HUES64 (cell line): ENCODE results near the gene FRMPD4. TPM values are rescaled to one million over a fixed set of nuclear protein-coding genes. Genes with fewer than 3 reads are reported as not detected.

Experiments used
- H3K27ac ChIP-seq: 2 replicates; pipeline ENCODE4 v1.7.0; 2013; ENCODE audit warnings: low read depth, low read length, inconsistent platforms
- H3K27me3 ChIP-seq: 2 replicates; pipeline ENCODE4 v1.6.1; 2013; ENCODE audit warnings: mild to moderate bottlenecking, low read length; ENCODE audit not compliant: insufficient read depth
- H3K36me3 ChIP-seq: 2 replicates; pipeline ENCODE4 v1.6.1; 2013; ENCODE audit warnings: mild to moderate bottlenecking, low read length; ENCODE audit not compliant: insufficient read depth
- H3K4me1 ChIP-seq: 2 replicates; pipeline ENCODE4 v1.6.1; 2013; ENCODE audit warnings: mild to moderate bottlenecking, low read length, moderate library complexity; ENCODE audit not compliant: insufficient read depth
- H3K4me3 ChIP-seq: 2 replicates; pipeline ENCODE4 v1.5.1; 2013; ENCODE audit warnings: mild to moderate bottlenecking, low read length, moderate library complexity
- H3K9ac ChIP-seq: 2 replicates; pipeline ENCODE4 v1.6.1; 2013; ENCODE audit warnings: mild to moderate bottlenecking, low read depth, low read length
- H3K9me3 ChIP-seq: 2 replicates; pipeline ENCODE4 v1.6.1; 2013; ENCODE audit warnings: low read depth, low read length; ENCODE audit not compliant: insufficient read depth
- WGBS: fragments of 150-250, 120-280 bp; methylation state at CpG from one replicate; pipeline ENCODE4 v1.1.7; 2013; ENCODE audit warnings: missing lambda C conversion rate; 5-methylcytosine and 5-hydroxymethylcytosine counted together
- polyA plus RNA-seq, 2 experiments: library from polyadenylated mRNA; stranded (reverse); fragments of 50-300 nt; gene quantifications; one replicate each; pipeline ENCODE4 v1.2.3, GENCODE V29; 2013

Gene FRMPD4
- 0.30 TPM for polyA plus RNA-seq (2013, experiment 1 of 2)
- polyA plus RNA-seq (2013, experiment 2 of 2), result 0.38 TPM

DNA sequence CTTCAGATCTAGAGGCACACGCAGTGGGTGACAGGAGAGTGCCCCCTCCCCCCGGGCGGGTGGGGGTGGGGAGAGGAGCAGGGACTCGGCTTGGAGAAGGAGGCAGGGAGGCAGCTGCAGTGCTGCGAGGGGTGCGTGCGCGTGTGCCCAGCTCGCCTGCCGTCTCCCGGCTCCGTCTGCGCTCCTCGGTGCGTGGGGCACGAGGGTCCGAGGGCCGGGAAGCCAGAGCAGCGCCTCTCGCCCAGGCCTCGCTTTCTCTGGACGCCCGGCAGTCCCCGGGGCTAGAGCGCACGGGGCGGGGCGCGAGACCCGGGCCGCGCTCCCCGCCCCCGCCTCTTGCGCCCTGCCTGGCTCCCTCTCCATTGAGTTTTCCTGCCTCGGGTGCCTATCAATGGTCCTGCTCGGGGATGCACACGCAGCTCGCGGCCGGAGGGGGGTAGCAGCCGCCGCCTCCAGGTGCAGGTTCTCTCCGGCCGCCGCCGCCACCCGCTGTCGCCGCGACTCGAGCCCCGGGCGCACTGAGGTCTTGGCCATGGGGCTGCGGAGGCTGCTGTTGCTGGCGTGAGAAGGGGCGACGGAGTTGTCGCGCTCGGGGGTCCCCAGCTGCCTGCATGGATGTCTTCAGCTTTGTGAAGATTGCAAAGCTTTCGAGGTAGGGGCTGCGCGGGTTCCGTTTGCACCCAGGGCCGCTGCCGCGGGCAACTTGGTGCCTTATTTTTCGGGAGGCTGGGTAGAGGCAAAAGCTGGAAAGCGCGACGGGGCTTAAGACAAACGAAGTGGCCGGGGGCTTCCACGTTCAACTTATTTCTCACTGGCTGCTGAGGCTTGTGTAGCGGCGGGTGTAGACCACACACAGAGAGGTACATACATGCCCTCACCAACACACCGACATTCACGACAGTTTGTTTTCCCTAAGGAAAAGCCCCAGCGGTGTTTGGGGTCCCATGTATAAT is at the start of gene FRMPD4:
Gene FRMPD4 (plus strand): TSS at position 113 of the 953 bp plus-strand sequence. CDS start 499 bp downstream, at position 612.
- H3K4me3 ChIP-seq, result peak within 1 kb of the TSS; percentile 71
- H3K27ac ChIP-seq, result no peak within 1 kb of the TSS
- H3K27me3 ChIP-seq, result peaks cover 42% of the 10 kb centered on the region
- H3K36me3 ChIP-seq, result no peaks in the 10 kb centered on the region
- H3K4me1 ChIP-seq, result no peaks in the 10 kb centered on the region
- no peaks in the 10 kb centered on the region for H3K9me3 ChIP-seq
- WGBS, result 1% methylated on average over 79 of the region's 80 CpGs
- H3K9ac ChIP-seq, result no peak within 1 kb of the TSS

DNA sequence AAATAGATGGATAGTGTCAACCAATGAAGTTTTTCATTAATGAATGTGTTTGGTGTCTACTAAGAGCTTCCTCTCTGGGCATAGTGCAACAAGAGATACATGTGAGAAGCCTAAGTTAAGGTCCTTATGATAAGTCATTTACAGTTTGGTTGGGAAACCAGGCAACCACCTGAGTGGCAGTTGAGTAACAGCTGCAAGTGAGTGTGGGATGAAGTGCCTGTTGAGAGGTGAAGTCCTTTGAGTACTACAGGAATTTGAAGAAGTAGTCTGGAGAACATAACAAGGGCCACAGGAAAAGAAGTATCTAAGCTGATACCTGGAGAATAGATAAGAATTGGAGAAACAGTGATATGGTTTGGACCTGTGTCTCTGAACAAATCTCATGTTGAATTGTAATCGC is 48.5 kb upstream of the FRMPD4 start:
- Histone ChIP-seq H3K4me1 (no peaks in the 10 kb centered on the region), H3K9ac (no peak overlapping the region), H3K4me3 (no peak overlapping the region), H3K27me3 (no peaks in the 10 kb centered on the region), H3K36me3 (no peaks in the 10 kb centered on the region), H3K9me3 (no peaks in the 10 kb centered on the region), H3K27ac (no peak overlapping the region)
- WGBS, result 100% methylated on average over 1 of the region's 1 CpG

DNA sequence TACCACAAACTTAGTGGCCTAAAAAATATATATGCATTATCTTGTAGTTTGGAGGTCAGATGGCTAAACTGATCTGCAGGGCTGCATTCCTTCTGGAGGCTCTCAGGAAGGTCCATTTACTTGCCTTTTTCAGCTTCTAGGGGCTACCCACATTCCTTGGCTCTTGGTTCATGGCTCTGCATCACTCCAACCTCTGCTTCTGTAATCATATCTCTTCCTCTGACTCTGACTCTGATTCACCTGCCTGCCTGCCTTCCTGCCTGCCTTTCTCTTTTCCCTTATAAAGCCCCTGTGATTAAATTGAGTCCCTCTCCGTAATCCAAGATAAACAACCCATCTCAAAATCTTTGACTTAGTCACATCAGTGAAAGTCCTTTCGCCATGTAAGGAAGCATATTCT is 25.0 kb upstream of the FRMPD4 start:
- H3K27ac ChIP-seq, result no peak overlapping the region
- no peaks in the 10 kb centered on the region for H3K36me3 ChIP-seq
- 93% methylated on average over 2 of the region's 2 CpGs for WGBS
- no peaks in the 10 kb centered on the region for H3K9me3 ChIP-seq
- no peak overlapping the region for H3K9ac ChIP-seq
- H3K4me3 ChIP-seq, result no peak overlapping the region
- no peaks in the 10 kb centered on the region for H3K4me1 ChIP-seq
- no peaks in the 10 kb centered on the region for H3K27me3 ChIP-seq

DNA sequence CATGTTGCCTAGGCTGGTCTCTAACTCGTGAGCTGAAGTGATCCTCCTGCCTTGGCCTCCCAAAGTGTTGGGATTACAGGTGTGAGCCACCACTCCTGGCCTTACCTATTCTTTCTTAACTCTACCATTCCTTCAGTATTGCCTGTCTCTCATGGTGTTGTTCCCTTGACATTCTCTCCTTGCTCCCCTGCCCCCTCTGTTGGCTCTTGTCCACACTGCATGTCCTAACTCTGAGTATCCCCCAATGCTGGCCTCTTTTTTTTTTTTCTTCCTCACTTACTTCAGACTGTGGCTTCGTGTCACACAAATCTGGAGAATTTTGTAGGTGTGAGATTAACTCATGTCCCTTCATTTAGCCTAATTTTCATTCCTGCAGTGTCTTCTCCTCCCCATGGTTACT is 22.9 kb upstream of the FRMPD4 start:
- H3K27me3 ChIP-seq, result no peaks in the 10 kb centered on the region
- no peak overlapping the region for H3K27ac ChIP-seq
- no peaks in the 10 kb centered on the region for H3K36me3 ChIP-seq
- H3K9me3 ChIP-seq, result no peaks in the 10 kb centered on the region
- 60% methylated on average over 1 of the region's 2 CpGs for WGBS
- H3K4me3 ChIP-seq, result no peak overlapping the region
- H3K9ac ChIP-seq, result no peak overlapping the region
- H3K4me1 ChIP-seq, result no peaks in the 10 kb centered on the region

DNA sequence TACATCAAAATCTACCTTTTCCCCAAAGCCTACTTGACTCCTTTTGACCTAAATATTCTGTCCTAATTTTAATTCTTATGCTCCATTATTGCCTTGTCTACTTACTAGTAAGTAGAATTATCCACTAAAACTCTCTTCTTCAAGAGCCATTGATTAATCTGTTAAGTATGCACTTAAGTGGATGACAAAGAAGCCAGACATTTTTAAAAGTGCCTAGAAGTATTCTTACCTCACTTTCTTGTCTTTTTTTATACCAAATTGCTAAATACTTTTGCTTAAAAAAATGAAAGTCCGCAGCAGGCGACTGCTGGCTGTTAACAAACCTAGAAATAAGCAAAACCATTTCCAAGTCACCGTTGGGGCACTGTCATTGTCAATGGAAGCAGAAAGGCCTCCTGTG is 20.1 kb upstream of the FRMPD4 start:
- 93% methylated on average over 3 of the region's 3 CpGs for WGBS
- H3K27ac ChIP-seq, result no peak overlapping the region

DNA sequence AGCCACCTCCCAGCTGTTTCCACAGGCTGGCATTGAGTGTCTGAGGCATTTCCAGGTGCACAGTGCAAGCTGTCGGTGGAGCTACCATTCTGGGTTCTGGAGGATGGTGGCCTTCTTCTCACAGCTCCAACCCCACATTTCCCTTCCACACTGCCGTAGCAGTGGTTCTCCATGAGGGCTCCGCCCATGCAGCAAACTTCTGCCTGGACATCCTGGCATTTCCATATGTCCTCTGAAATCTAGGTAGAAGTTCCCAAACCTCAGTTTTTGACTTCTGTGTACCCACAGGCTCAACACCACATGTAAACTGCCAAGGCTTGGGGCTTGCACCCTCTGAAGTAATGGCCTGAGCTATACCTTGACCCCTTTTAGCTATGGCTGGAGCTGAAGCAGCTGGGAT is 10.3 kb upstream of the FRMPD4 start:
- Histone ChIP-seq H3K27ac (no peak overlapping the region), H3K27me3 (no peaks in the 10 kb centered on the region), H3K4me1 (no peaks in the 10 kb centered on the region), H3K9me3 (peaks cover 10% of the 10 kb centered on the region; the same call in 1 of the 2 replicates), H3K9ac (no peak overlapping the region), H3K36me3 (no peaks in the 10 kb centered on the region), H3K4me3 (no peak overlapping the region)
- WGBS, result 93% methylated on average over 3 of the region's 3 CpGs

More for the DNA sequence above, 20.1 kb upstream of the FRMPD4 start:
- Histone ChIP-seq H3K4me1 (no peaks in the 10 kb centered on the region), H3K9me3 (no peaks in the 10 kb centered on the region), H3K4me3 (no peak overlapping the region), H3K9ac (no peak overlapping the region), H3K27me3 (no peaks in the 10 kb centered on the region), H3K36me3 (no peaks in the 10 kb centered on the region)

DNA sequence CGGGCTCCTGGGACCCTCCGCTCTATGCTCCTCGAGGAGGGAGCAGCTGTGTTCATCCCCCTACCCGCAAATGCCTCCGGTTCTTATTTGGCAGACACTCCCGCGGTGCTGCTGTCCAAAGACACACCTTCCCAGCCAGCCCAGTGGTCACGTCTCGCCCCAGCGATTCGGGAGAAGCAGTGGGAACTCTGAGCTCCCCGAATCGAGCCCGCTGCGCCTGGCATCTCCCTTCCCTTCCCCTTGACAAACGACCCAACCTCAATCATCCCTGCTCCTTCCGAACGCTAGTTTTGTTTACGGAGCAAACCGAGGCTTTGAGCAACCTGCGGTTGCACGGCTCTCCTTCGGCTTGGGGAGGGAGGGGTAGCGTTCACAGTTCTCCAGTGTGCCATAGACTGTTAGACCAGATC is 317 bp upstream of the FRMPD4 start:
- no peak overlapping the region for H3K27ac ChIP-seq
- no peaks in the 10 kb centered on the region for H3K4me1 ChIP-seq
- WGBS, result under 1% methylated on average over 24 of the region's 24 CpGs
- H3K9ac ChIP-seq, result no peak overlapping the region
- H3K9me3 ChIP-seq, result no peaks in the 10 kb centered on the region
- no peaks in the 10 kb centered on the region for H3K36me3 ChIP-seq
- H3K4me3 ChIP-seq, result peak overlapping the region; percentile 71
- H3K27me3 ChIP-seq, result peaks cover 42% of the 10 kb centered on the region

DNA sequence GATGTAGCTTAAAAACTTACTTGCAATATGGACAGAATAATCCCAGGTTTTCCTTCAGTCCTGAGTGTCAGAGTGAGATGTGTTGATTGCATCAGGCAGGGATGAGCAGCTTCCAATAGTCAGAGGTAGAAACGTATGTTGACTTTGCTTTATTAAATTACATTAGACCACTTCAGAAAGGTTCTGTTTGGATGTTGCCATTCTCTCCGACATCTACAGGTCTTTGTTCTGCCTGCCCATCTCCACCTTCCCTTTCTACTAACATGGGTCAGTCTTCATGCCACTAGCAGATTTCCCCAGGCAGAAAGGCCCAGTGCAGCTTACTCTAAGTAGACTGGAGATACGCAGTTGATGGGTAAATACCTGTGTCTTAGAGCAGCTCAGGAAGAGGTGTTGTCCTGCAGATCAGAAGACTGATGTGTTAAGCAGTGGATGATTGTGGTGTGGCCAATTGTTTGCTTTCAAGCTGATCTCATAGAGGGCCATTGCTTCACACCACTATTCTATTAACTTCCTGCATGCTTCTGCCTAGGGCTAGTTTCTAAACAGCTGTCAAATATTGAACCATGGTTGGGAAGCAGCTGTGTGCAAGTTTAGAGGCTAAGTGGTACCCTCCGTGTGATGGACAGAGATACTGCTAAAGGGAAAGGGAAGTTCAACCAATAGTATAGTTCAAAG is 1.8 kb downstream of the FRMPD4 start:
- no peak overlapping the region for H3K9ac ChIP-seq
- H3K4me1 ChIP-seq, result no peaks in the 10 kb centered on the region
- H3K36me3 ChIP-seq, result no peaks in the 10 kb centered on the region
- H3K27me3 ChIP-seq, result peaks cover 42% of the 10 kb centered on the region
- no peak overlapping the region; the same call in 1 of the 2 replicates for H3K4me3 ChIP-seq
- H3K9me3 ChIP-seq, result no peaks in the 10 kb centered on the region
- H3K27ac ChIP-seq, result no peak overlapping the region
- WGBS, result 89% methylated on average over 3 of the region's 4 CpGs

DNA sequence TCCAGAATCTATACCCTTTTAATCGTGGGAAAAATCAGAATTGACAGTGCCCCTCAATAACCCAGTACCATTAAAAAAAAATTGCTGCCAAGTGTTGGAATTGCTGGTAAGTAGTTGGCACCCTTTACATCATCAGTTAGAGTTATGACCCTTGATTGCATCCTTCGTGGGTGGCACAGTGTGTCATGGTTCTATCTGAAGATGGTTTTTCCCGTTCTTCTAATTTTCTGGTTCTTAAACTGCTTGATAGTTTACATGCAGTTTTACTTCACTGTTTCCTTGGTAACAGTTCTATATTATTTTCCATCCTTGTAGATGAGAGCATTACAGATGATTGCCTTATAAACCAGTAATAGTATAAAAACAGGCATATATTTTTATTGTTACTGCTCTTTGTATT is 3.2 kb downstream of the FRMPD4 start:
- H3K9me3 ChIP-seq, result no peaks in the 10 kb centered on the region
- WGBS, result 94% methylated on average over 2 of the region's 3 CpGs
- H3K9ac ChIP-seq, result no peak overlapping the region
- H3K27me3 ChIP-seq, result peaks cover 37% of the 10 kb centered on the region
- no peak overlapping the region for H3K27ac ChIP-seq
- H3K4me1 ChIP-seq, result no peaks in the 10 kb centered on the region
- no peak overlapping the region for H3K4me3 ChIP-seq
- no peaks in the 10 kb centered on the region for H3K36me3 ChIP-seq

DNA sequence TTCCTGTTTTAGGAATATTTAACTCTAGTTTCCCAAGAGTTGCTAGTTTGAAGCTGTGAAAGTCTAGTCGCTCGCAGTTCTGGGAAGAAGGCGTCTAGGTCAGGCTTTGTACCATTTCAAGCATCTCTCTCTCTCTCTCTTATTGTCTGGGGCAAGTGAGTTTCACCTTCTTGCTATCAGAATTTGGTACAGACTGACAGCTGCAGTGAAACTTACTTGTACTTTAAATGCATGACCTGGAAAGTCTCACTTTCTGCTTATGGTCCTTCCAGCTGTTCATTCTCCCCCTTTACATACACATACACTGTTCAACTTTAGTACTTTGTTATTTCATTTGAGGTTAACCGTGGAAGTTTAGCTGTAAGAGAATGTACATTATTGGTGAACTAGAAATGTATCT is 4.4 kb downstream of the FRMPD4 start:
- 100% methylated on average over 3 of the region's 4 CpGs for WGBS
- no peaks in the 10 kb centered on the region for H3K9me3 ChIP-seq
- no peak overlapping the region for H3K27ac ChIP-seq
- peaks cover 26% of the 10 kb centered on the region for H3K27me3 ChIP-seq
- H3K4me1 ChIP-seq, result no peaks in the 10 kb centered on the region
- H3K36me3 ChIP-seq, result no peaks in the 10 kb centered on the region
- H3K4me3 ChIP-seq, result no peak overlapping the region
- H3K9ac ChIP-seq, result no peak overlapping the region

DNA sequence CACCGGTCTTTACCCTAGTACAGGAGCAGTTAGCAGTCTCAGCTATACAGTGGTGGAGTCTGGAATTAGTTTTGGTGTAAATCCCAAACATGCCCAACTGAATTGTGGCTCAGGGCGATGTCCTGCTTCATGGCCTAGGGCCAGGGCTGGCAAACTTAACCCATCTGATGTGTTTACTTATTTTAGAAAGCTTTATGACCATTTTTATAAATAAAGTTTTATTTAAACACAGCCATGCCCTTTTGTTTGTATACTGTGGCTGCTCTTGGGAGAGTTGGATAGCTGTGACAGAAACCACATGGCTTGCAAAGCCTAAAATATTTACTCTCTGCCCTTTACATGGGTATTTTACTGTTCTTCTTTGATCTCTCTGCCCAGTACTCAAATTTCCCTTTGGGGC is 7.1 kb downstream of the FRMPD4 start:
- Histone ChIP-seq H3K9me3 (no peaks in the 10 kb centered on the region), H3K4me3 (no peak overlapping the region), H3K27me3 (peaks cover 2% of the 10 kb centered on the region; the same call in 1 of the 2 replicates), H3K9ac (no peak overlapping the region), H3K4me1 (no peaks in the 10 kb centered on the region), H3K27ac (no peak overlapping the region), H3K36me3 (no peaks in the 10 kb centered on the region)
- 94% methylated on average over 1 of the region's 2 CpGs for WGBS
